ENCODE results near the gene BRD7. TPM values are rescaled to one million over a fixed set of nuclear protein-coding genes. Genes with fewer than 3 reads are reported as not detected.
A peak's percentile ranks its signal among the peaks of the same experiment; 100 is the strongest.

Gene BRD7
- total RNA-seq, 1 donor from 2014 or later, result 98.8 TPM

- Mint-ChIP-seq H3K27me3 (no peaks in the 10 kb centered on the region), H3K9me3 (no peaks in the 10 kb centered on the region), H3K36me3 (ENCODE audit: low read depth) (peaks cover 58% of the 10 kb centered on the region), H3K27ac (peak overlapping the region; percentile 83), H3K4me3 (no peak overlapping the region), H3K4me1 (peaks cover 32% of the 10 kb centered on the region)
- intact Hi-C loops (cut with micrococcal nuclease), result no loop called here
- DNase-seq, result no peak
These were observed 34.4 kb downstream of the BRD7 start for GRCh38 chr16:50334106-50334975.

- Mint-ChIP-seq H3K27me3 (no peaks in the 10 kb centered on the region), H3K9me3 (no peaks in the 10 kb centered on the region), H3K36me3 (ENCODE audit: low read depth) (peaks cover 52% of the 10 kb centered on the region), H3K4me3 (no peak overlapping the region), H3K4me1 (peaks cover 23% of the 10 kb centered on the region), H3K27ac (no peak overlapping the region)
- no peak for DNase-seq
- intact Hi-C loops (cut with micrococcal nuclease), result no loop called here
These were observed 36.2 kb downstream of the BRD7 start for GRCh38 chr16:50332599-50332998.

GRCh38 chr16:50331570-50331969, 37.2 kb downstream of the BRD7 start:
- Mint-ChIP-seq H3K27me3 (no peaks in the 10 kb centered on the region), H3K36me3 (ENCODE audit: low read depth) (peaks cover 53% of the 10 kb centered on the region), H3K4me1 (peaks cover 29% of the 10 kb centered on the region), H3K27ac (no peak overlapping the region), H3K9me3 (no peaks in the 10 kb centered on the region), H3K4me3 (no peak overlapping the region)
- intact Hi-C loops (cut with micrococcal nuclease), result no loop called here
- DNase-seq, result no peak

GRCh38 chr16:50329446-50330189, 39.2 kb downstream of the BRD7 start:
- peaks cover 61% of the 10 kb centered on the region for H3K36me3 Mint-ChIP-seq (ENCODE audit: low read depth)
- no peaks in the 10 kb centered on the region for H3K9me3 Mint-ChIP-seq
- intact Hi-C loops (cut with micrococcal nuclease), result loop anchor here (5.0 kb wide), 2 partner anchors 117 to 177 kb away; partner anchors contain the start of gene TENT4B

GRCh38 chr16:50326835-50327465, 41.8 kb downstream of the BRD7 start:
- peaks cover 55% of the 10 kb centered on the region for H3K36me3 Mint-ChIP-seq (ENCODE audit: low read depth)
- H3K27me3 Mint-ChIP-seq, result no peaks in the 10 kb centered on the region
- peak overlapping the region; percentile 13 for H3K4me3 Mint-ChIP-seq
- DNase-seq, result peak; percentile 92
- H3K4me1 Mint-ChIP-seq, result peaks cover 40% of the 10 kb centered on the region
- H3K9me3 Mint-ChIP-seq, result no peaks in the 10 kb centered on the region
- intact Hi-C loops (cut with micrococcal nuclease), result loop anchor here (1.0 to 5.0 kb wide), 7 partner anchors 8 to 479 kb away; partner anchors contain the start of genes BRD7 and TENT4B
- H3K27ac Mint-ChIP-seq, result peak overlapping the region; percentile 61

More at GRCh38 chr16:50329446-50330189, 39.2 kb downstream of the BRD7 start:
- no peaks in the 10 kb centered on the region for H3K27me3 Mint-ChIP-seq
- peaks cover 25% of the 10 kb centered on the region for H3K4me1 Mint-ChIP-seq
- H3K4me3 Mint-ChIP-seq, result no peak overlapping the region
- peak overlapping the region; percentile 31 for H3K27ac Mint-ChIP-seq
- DNase-seq, result no peak

GRCh38 chr16:50326264-50326663, 42.5 kb downstream of the BRD7 start:
- Mint-ChIP-seq H3K4me3 (no peak overlapping the region), H3K9me3 (no peaks in the 10 kb centered on the region), H3K36me3 (ENCODE audit: low read depth) (peaks cover 54% of the 10 kb centered on the region), H3K4me1 (peaks cover 35% of the 10 kb centered on the region), H3K27ac (no peak overlapping the region), H3K27me3 (no peaks in the 10 kb centered on the region)
- intact Hi-C loops (cut with micrococcal nuclease), result loop anchor here (2.0 to 5.0 kb wide), 4 partner anchors 43 to 341 kb away; partner anchors contain the start of genes BRD7 and TENT4B
- DNase-seq, result peak; percentile 56

GRCh38 chr16:50324345-50324744, 44.4 kb downstream of the BRD7 start:
- Mint-ChIP-seq H3K36me3 (ENCODE audit: low read depth) (peaks cover 54% of the 10 kb centered on the region), H3K4me3 (peak overlapping the region; percentile 14)

GRCh38 chr16:50323335-50324011, 45.3 kb downstream of the BRD7 start:
- H3K4me1 Mint-ChIP-seq, result peaks cover 30% of the 10 kb centered on the region
- no peaks in the 10 kb centered on the region for H3K27me3 Mint-ChIP-seq
- no peak overlapping the region for H3K4me3 Mint-ChIP-seq
- H3K36me3 Mint-ChIP-seq (ENCODE audit: low read depth), result peaks cover 56% of the 10 kb centered on the region
- H3K9me3 Mint-ChIP-seq, result no peaks in the 10 kb centered on the region
- peak overlapping the region; percentile 70 for H3K27ac Mint-ChIP-seq
- intact Hi-C loops (cut with micrococcal nuclease), result no loop called here
- DNase-seq, result peak; percentile 61

More at GRCh38 chr16:50324345-50324744, 44.4 kb downstream of the BRD7 start:
- Mint-ChIP-seq H3K4me1 (peaks cover 30% of the 10 kb centered on the region), H3K9me3 (no peaks in the 10 kb centered on the region), H3K27ac (peak overlapping the region; percentile 70), H3K27me3 (no peaks in the 10 kb centered on the region)
- intact Hi-C loops (cut with micrococcal nuclease), result no loop called here
- DNase-seq, result peak; percentile 50

- Mint-ChIP-seq H3K36me3 (ENCODE audit: low read depth) (peaks cover 56% of the 10 kb centered on the region), H3K27ac (no peak overlapping the region), H3K9me3 (no peaks in the 10 kb centered on the region), H3K4me1 (peaks cover 25% of the 10 kb centered on the region), H3K4me3 (no peak overlapping the region), H3K27me3 (no peaks in the 10 kb centered on the region)
- intact Hi-C loops (cut with micrococcal nuclease), result no loop called here
- DNase-seq, result no peak
These were observed 46.5 kb downstream of the BRD7 start for GRCh38 chr16:50322333-50322732.

- H3K4me1 Mint-ChIP-seq, result peaks cover 19% of the 10 kb centered on the region
- intact Hi-C loops (cut with micrococcal nuclease), result no loop called here
- H3K9me3 Mint-ChIP-seq, result no peaks in the 10 kb centered on the region
- DNase-seq, result no peak
- no peaks in the 10 kb centered on the region for H3K27me3 Mint-ChIP-seq
- peaks cover 65% of the 10 kb centered on the region for H3K36me3 Mint-ChIP-seq (ENCODE audit: low read depth)
- H3K27ac Mint-ChIP-seq, result no peak overlapping the region
- H3K4me3 Mint-ChIP-seq, result no peak overlapping the region
These were observed 48.5 kb downstream of the BRD7 start for GRCh38 chr16:50320310-50320709.

GRCh38 chr16:50318796-50319578, 49.8 kb downstream of the BRD7 start:
- H3K9me3 Mint-ChIP-seq, result no peaks in the 10 kb centered on the region
- peak overlapping the region; percentile 3 for H3K27ac Mint-ChIP-seq

GRCh38 chr16:50316848-50317630, 51.7 kb downstream of the BRD7 start:
- peaks cover 76% of the 10 kb centered on the region for H3K36me3 Mint-ChIP-seq (ENCODE audit: low read depth)
- H3K4me3 Mint-ChIP-seq, result no peak overlapping the region
- H3K27ac Mint-ChIP-seq, result no peak overlapping the region
- DNase-seq, result no peak
- H3K9me3 Mint-ChIP-seq, result no peaks in the 10 kb centered on the region
- H3K27me3 Mint-ChIP-seq, result no peaks in the 10 kb centered on the region
- intact Hi-C loops (cut with micrococcal nuclease), result no loop called here
- peaks cover 21% of the 10 kb centered on the region for H3K4me1 Mint-ChIP-seq

More at GRCh38 chr16:50318796-50319578, 49.8 kb downstream of the BRD7 start:
- Mint-ChIP-seq H3K4me1 (peaks cover 19% of the 10 kb centered on the region), H3K4me3 (no peak overlapping the region), H3K27me3 (no peaks in the 10 kb centered on the region), H3K36me3 (ENCODE audit: low read depth) (peaks cover 67% of the 10 kb centered on the region)
- intact Hi-C loops (cut with micrococcal nuclease), result no loop called here
- DNase-seq, result no peak
